ENCODE measurements around the gene ACE.

- no peak for TF ChIP-seq POLR2A (IDR thresholded peaks at IDR 0.05)
- TF ChIP-seq POLR2AphosphoS5 (IDR thresholded peaks at IDR 0.05) = no peak
- no peak for TF ChIP-seq CTCF (IDR thresholded peaks at IDR 0.05)
Measured at GRCh38 chr17:63474586-63475460, 2.0 kb upstream of the ACE start.

Data from gastroesophageal sphincter (tissue), 3 donors.